GM23338 (cell line): ENCODE data around the gene EZR. TPM values are rescaled to one million over a fixed set of nuclear protein-coding genes. Genes with fewer than 3 reads are reported as not detected.

Experiments
- ATAC-seq: fragments of 200-7000 bp; cut with Tn5 transposase; 3 replicates; pipeline ENCODE4 v1.9.1; 2020
- DNase-seq: peaks from one replicate; pipeline ENCODE4 v3.0.0-alpha.2; 2015; ENCODE audit warnings: low spot score
- H2AFZ ChIP-seq: fragments of 200-600 bp; sonication (generic); 2 replicates; pipeline ENCODE4 v1.8.0; 2016; ENCODE audit warnings: antibody characterized with exemption, mild to moderate bottlenecking, moderate library complexity
- H3F3A ChIP-seq: fragments of 200-600 bp; sonication (generic); replicated peaks from 2 replicates; pipeline ENCODE4 v1.8.0; 2017; ENCODE audit warnings: antibody characterized with exemption, mixed run types, low read depth
- H3K27ac ChIP-seq: fragments of 200-600 bp; sonication (generic); 2 replicates; pipeline ENCODE4 v1.6.1; 2016; ENCODE audit warnings: low read depth
- H3K27me3 ChIP-seq: fragments of 200-600 bp; sonication (generic); 2 replicates; pipeline ENCODE4 v1.8.0; 2016; ENCODE audit warnings: mild to moderate bottlenecking, mixed run types, moderate library complexity; ENCODE audit not compliant: insufficient read depth
- H3K36me3 ChIP-seq: fragments of 200-600 bp; sonication (generic); 2 replicates; pipeline ENCODE4 v1.8.0; 2016; ENCODE audit warnings: mild to moderate bottlenecking; ENCODE audit not compliant: insufficient read depth
- H3K4me1 ChIP-seq: fragments of 200-600 bp; sonication (generic); 2 replicates; pipeline ENCODE4 v1.8.0; 2016; ENCODE audit warnings: mild to moderate bottlenecking, moderate library complexity; ENCODE audit not compliant: insufficient read depth
- H3K4me2 ChIP-seq: fragments of 200-600 bp; sonication (generic); 2 replicates; pipeline ENCODE4 v1.7.1; 2017; ENCODE audit warnings: mixed run types
- H3K4me3 ChIP-seq: fragments of 200-600 bp; sonication (generic); 2 replicates; pipeline ENCODE4 v1.6.1; 2016; ENCODE audit warnings: mixed run types
- H3K79me2 ChIP-seq: fragments of 200-600 bp; sonication (generic); replicated peaks from 2 replicates; pipeline ENCODE4 v1.8.0; 2017; ENCODE audit warnings: mild to moderate bottlenecking; ENCODE audit not compliant: insufficient read depth
- H3K9me2 ChIP-seq: fragments of 200-600 bp; sonication (generic); 2 replicates; pipeline ENCODE4 v1.8.0; 2017; ENCODE audit not compliant: insufficient read depth
- H4K20me1 ChIP-seq: fragments of 200-600 bp; sonication (generic); replicated peaks from 2 replicates; pipeline ENCODE4 v1.8.0; 2017; ENCODE audit warnings: mild to moderate bottlenecking; ENCODE audit not compliant: insufficient read depth
- H3K27ac Mint-ChIP-seq: 2 replicates; pipeline ENCODE4 v1.8.0; 2020; ENCODE audit warnings: inconsistent platforms, mild to moderate bottlenecking, moderate library complexity, mixed read lengths
- H3K27me3 Mint-ChIP-seq: 3 replicates; pipeline ENCODE4 v1.8.0; 2022; ENCODE audit warnings: low read depth, mild to moderate bottlenecking, moderate library complexity, mixed read lengths, inconsistent platforms; ENCODE audit not compliant: insufficient read depth, poor library complexity
- H3K36me3 Mint-ChIP-seq: 3 replicates; pipeline ENCODE4 v1.8.0; 2021; ENCODE audit warnings: low read depth, mild to moderate bottlenecking, inconsistent platforms, moderate library complexity, mixed read lengths
- H3K4me1 Mint-ChIP-seq: 3 replicates; pipeline ENCODE4 v1.8.0; 2020; ENCODE audit warnings: mild to moderate bottlenecking, inconsistent platforms, mixed read lengths
- H3K4me3 Mint-ChIP-seq: 3 replicates; pipeline ENCODE4 v1.8.0; 2021; ENCODE audit warnings: moderate library complexity, mild to moderate bottlenecking, inconsistent platforms, mixed read lengths
- H3K9me3 Mint-ChIP-seq: 3 replicates; pipeline ENCODE4 v1.8.0; 2020; ENCODE audit warnings: moderate library complexity, mild to moderate bottlenecking, inconsistent platforms, mixed read lengths
- CREB1 ChIP-seq: fragments of 250-450 bp; sonication (Bioruptor Pico); IDR thresholded peaks from 2 replicates; pipeline ENCODE4 v1.5.0; 2020; ENCODE audit warnings: low read depth, mild to moderate bottlenecking, moderate library complexity
- EZH2 ChIP-seq: fragments of 200-600 bp; sonication (generic); IDR thresholded peaks from one replicate; pipeline ENCODE4 v1.8.0; 2017; ENCODE audit warnings: antibody characterized with exemption, mild to moderate bottlenecking, low read depth; ENCODE audit not compliant: unreplicated experiment
- EZH2phosphoT487 ChIP-seq: fragments of 200-600 bp; sonication (generic); IDR thresholded peaks from one replicate; pipeline ENCODE4 v1.8.1; 2018; ENCODE audit warnings: antibody characterized with exemption; ENCODE audit not compliant: unreplicated experiment
- JUNB ChIP-seq: IDR thresholded peaks from one replicate; pipeline ENCODE4 v1.6.1; 2016; ENCODE audit warnings: antibody characterized with exemption; ENCODE audit not compliant: unreplicated experiment
- NANOG ChIP-seq: IDR thresholded peaks from 2 replicates; pipeline ENCODE4 v1.6.1; 2016; ENCODE audit warnings: antibody characterized with exemption, borderline replicate concordance
- POLR2AphosphoS5 ChIP-seq: IDR thresholded peaks from 2 replicates; pipeline ENCODE4 v1.6.1; 2016; ENCODE audit warnings: antibody characterized with exemption, low read depth
- STAT1 ChIP-seq: IDR thresholded peaks from one replicate; pipeline ENCODE4 v1.6.1; 2016; ENCODE audit warnings: antibody characterized with exemption; ENCODE audit not compliant: unreplicated experiment
- ZNF114 ChIP-seq: fragments of 250-450 bp; sonication (Bioruptor Pico); IDR thresholded peaks from 2 replicates; pipeline ENCODE4 v1.5.0; 2020; ENCODE audit warnings: mild to moderate bottlenecking, moderate library complexity
- ZNF331 ChIP-seq: fragments of 250-450 bp; sonication (Bioruptor Pico); IDR thresholded peaks from 2 replicates; pipeline ENCODE4 v1.5.0; 2020; ENCODE audit warnings: low read depth, mild to moderate bottlenecking, moderate library complexity
- polyA plus RNA-seq: library from polyadenylated mRNA; unstranded; fragments of >200 nt; fragmentation: Nextera tagmentation; extraction: Ambion mirVana; gene quantifications from 2 replicates; pipeline ENCODE4 v1.2.1, GENCODE V29; 2016
- total RNA-seq: library from RNA; depleted of rRNA; stranded (reverse); fragments of >200 nt; shearing (Covaris generic); gene quantifications from 2 replicates; pipeline ENCODE4 v1.2.3, GENCODE V29; 2014
- TF ChIP-seq, protein P1 (sequence below): fragments of 250-450 bp; sonication (Bioruptor Pico); IDR thresholded peaks from 2 replicates; pipeline ENCODE4 v1.5.0; 2020; ENCODE audit warnings: mild to moderate bottlenecking, moderate library complexity
- TF ChIP-seq, protein P2 (sequence below): IDR thresholded peaks from 2 replicates; pipeline ENCODE4 v1.6.1; 2016; ENCODE audit warnings: antibody characterized with exemption
- TF ChIP-seq, protein P3 (sequence below), 2 experiments: fragments of 200-600 bp in 1 of 2; sonication (generic) in 1 of 2; conservative IDR thresholded peaks; 2 replicates each; pipeline versions ENCODE4 v1.5.1 to v1.6.1; 2016 to 2017; ENCODE audit warnings: antibody characterized with exemption in 2 of 2, low read depth in 2 of 2, mild to moderate bottlenecking in 2 of 2, moderate library complexity in 1 of 2
- TF ChIP-seq, protein P4 (sequence below): IDR thresholded peaks from one replicate; pipeline ENCODE4 v1.6.1; 2018; ENCODE audit warnings: antibody characterized with exemption; ENCODE audit not compliant: unreplicated experiment

EZR gene
- total and polyA plus RNA-seq, 2 experiments from 2014 or later = 199 to 208 TPM

DNA sequence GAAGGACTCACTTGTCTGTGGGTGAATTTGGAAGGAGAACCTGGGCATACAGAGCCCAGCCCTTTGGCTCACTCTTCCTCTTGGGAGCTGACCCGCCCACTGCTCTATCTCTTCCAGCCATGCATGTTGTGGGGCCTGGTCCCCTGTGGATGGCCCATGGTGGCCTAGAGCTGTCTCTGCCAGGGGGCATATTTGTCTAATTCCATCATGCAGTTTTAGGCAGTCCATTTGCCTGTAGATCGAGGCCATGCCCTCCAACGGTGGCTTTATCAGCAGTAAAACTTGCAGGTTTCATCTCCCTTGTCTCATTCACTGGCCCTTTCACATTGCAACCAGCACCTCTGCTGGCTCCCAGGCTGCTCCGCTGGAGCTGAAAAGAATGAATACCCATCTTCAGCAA lies 12.9 kb upstream of the EZR start:
- TF ChIP-seq EZH2phosphoT487 (no peak), CREB1 (CRISPR knock-in tag) (no peak), ZNF331 (CRISPR knock-in tag) (no peak), NANOG (no peak), POLR2AphosphoS5 (no peak), JUNB (no peak), ZNF114 (CRISPR knock-in tag) (no peak), EZH2 (no peak), STAT1 (no peak)
- TF ChIP-seq, protein P1, sequence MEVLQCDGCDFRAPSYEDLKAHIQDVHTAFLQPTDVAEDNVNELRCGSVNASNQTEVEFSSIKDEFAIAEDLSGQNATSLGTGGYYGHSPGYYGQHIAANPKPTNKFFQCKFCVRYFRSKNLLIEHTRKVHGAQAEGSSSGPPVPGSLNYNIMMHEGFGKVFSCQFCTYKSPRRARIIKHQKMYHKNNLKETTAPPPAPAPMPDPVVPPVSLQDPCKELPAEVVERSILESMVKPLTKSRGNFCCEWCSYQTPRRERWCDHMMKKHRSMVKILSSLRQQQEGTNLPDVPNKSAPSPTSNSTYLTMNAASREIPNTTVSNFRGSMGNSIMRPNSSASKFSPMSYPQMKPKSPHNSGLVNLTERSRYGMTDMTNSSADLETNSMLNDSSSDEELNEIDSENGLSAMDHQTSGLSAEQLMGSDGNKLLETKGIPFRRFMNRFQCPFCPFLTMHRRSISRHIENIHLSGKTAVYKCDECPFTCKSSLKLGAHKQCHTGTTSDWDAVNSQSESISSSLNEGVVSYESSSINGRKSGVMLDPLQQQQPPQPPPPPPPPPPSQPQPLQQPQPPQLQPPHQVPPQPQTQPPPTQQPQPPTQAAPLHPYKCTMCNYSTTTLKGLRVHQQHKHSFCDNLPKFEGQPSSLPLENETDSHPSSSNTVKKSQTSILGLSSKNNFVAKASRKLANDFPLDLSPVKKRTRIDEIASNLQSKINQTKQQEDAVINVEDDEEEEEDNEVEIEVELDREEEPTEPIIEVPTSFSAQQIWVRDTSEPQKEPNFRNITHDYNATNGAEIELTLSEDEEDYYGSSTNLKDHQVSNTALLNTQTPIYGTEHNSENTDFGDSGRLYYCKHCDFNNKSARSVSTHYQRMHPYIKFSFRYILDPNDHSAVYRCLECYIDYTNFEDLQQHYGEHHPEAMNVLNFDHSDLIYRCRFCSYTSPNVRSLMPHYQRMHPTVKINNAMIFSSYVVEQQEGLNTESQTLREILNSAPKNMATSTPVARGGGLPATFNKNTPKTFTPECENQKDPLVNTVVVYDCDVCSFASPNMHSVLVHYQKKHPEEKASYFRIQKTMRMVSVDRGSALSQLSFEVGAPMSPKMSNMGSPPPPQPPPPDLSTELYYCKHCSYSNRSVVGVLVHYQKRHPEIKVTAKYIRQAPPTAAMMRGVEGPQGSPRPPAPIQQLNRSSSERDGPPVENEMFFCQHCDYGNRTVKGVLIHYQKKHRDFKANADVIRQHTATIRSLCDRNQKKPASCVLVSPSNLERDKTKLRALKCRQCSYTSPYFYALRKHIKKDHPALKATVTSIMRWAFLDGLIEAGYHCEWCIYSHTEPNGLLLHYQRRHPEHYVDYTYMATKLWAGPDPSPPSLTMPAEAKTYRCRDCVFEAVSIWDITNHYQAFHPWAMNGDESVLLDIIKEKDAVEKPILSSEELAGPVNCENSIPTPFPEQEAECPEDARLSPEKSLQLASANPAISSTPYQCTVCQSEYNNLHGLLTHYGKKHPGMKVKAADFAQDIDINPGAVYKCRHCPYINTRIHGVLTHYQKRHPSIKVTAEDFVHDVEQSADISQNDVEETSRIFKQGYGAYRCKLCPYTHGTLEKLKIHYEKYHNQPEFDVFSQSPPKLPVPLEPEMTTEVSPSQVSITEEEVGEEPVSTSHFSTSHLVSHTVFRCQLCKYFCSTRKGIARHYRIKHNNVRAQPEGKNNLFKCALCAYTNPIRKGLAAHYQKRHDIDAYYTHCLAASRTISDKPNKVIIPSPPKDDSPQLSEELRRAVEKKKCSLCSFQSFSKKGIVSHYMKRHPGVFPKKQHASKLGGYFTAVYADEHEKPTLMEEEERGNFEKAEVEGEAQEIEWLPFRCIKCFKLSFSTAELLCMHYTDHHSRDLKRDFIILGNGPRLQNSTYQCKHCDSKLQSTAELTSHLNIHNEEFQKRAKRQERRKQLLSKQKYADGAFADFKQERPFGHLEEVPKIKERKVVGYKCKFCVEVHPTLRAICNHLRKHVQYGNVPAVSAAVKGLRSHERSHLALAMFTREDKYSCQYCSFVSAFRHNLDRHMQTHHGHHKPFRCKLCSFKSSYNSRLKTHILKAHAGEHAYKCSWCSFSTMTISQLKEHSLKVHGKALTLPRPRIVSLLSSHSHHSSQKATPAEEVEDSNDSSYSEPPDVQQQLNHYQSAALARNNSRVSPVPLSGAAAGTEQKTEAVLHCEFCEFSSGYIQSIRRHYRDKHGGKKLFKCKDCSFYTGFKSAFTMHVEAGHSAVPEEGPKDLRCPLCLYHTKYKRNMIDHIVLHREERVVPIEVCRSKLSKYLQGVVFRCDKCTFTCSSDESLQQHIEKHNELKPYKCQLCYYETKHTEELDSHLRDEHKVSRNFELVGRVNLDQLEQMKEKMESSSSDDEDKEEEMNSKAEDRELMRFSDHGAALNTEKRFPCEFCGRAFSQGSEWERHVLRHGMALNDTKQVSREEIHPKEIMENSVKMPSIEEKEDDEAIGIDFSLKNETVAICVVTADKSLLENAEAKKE = no peak
- TF ChIP-seq, protein P2, sequence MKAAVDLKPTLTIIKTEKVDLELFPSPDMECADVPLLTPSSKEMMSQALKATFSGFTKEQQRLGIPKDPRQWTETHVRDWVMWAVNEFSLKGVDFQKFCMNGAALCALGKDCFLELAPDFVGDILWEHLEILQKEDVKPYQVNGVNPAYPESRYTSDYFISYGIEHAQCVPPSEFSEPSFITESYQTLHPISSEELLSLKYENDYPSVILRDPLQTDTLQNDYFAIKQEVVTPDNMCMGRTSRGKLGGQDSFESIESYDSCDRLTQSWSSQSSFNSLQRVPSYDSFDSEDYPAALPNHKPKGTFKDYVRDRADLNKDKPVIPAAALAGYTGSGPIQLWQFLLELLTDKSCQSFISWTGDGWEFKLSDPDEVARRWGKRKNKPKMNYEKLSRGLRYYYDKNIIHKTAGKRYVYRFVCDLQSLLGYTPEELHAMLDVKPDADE = no peak
- TF ChIP-seq, protein P3, sequence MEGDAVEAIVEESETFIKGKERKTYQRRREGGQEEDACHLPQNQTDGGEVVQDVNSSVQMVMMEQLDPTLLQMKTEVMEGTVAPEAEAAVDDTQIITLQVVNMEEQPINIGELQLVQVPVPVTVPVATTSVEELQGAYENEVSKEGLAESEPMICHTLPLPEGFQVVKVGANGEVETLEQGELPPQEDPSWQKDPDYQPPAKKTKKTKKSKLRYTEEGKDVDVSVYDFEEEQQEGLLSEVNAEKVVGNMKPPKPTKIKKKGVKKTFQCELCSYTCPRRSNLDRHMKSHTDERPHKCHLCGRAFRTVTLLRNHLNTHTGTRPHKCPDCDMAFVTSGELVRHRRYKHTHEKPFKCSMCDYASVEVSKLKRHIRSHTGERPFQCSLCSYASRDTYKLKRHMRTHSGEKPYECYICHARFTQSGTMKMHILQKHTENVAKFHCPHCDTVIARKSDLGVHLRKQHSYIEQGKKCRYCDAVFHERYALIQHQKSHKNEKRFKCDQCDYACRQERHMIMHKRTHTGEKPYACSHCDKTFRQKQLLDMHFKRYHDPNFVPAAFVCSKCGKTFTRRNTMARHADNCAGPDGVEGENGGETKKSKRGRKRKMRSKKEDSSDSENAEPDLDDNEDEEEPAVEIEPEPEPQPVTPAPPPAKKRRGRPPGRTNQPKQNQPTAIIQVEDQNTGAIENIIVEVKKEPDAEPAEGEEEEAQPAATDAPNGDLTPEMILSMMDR (conservative IDR thresholded peaks at IDR 0.05; ENCODE audit: low read depth in 2 of 2) = no peak
- TF ChIP-seq, protein P4, sequence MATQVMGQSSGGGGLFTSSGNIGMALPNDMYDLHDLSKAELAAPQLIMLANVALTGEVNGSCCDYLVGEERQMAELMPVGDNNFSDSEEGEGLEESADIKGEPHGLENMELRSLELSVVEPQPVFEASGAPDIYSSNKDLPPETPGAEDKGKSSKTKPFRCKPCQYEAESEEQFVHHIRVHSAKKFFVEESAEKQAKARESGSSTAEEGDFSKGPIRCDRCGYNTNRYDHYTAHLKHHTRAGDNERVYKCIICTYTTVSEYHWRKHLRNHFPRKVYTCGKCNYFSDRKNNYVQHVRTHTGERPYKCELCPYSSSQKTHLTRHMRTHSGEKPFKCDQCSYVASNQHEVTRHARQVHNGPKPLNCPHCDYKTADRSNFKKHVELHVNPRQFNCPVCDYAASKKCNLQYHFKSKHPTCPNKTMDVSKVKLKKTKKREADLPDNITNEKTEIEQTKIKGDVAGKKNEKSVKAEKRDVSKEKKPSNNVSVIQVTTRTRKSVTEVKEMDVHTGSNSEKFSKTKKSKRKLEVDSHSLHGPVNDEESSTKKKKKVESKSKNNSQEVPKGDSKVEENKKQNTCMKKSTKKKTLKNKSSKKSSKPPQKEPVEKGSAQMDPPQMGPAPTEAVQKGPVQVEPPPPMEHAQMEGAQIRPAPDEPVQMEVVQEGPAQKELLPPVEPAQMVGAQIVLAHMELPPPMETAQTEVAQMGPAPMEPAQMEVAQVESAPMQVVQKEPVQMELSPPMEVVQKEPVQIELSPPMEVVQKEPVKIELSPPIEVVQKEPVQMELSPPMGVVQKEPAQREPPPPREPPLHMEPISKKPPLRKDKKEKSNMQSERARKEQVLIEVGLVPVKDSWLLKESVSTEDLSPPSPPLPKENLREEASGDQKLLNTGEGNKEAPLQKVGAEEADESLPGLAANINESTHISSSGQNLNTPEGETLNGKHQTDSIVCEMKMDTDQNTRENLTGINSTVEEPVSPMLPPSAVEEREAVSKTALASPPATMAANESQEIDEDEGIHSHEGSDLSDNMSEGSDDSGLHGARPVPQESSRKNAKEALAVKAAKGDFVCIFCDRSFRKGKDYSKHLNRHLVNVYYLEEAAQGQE = no peak
- Mint-ChIP-seq H3K9me3 (no peaks in the 10 kb centered on the region), H3K36me3 (no peaks in the 10 kb centered on the region; the same call in 2 of the 3 replicates), H3K4me3 (no peak overlapping the region), H3K27me3 (peaks cover 6% of the 10 kb centered on the region), H3K27ac (no peak overlapping the region), H3K4me1 (peaks cover 20% of the 10 kb centered on the region)
- Histone ChIP-seq H3K4me2 (no peak overlapping the region), H3K27me3 (no peaks in the 10 kb centered on the region), H3K4me1 (peaks cover 11% of the 10 kb centered on the region), H3K27ac (no peak overlapping the region), H4K20me1 (no peaks in the 10 kb centered on the region), H3K4me3 (no peak overlapping the region), H3K79me2 (no peaks in the 10 kb centered on the region), H3F3A (no peaks in the 10 kb centered on the region), H3K9me2 (no peaks in the 10 kb centered on the region), H2AFZ (no peak overlapping the region), H3K36me3 (no peaks in the 10 kb centered on the region)
- DNase-seq (no peak), ATAC-seq (no peak)
